ENCODE results near the gene COMT.

The COMT gene

GRCh38 chr22:19982991-19983578 lies 41.5 kb downstream of the COMT start:
- DNase-seq (ENCODE audit: low read depth), result no peak

- no peak for DNase-seq (ENCODE audit: low read depth)
These were observed 42.2 kb downstream of the COMT start for GRCh38 chr22:19983741-19984140.

DNA sequence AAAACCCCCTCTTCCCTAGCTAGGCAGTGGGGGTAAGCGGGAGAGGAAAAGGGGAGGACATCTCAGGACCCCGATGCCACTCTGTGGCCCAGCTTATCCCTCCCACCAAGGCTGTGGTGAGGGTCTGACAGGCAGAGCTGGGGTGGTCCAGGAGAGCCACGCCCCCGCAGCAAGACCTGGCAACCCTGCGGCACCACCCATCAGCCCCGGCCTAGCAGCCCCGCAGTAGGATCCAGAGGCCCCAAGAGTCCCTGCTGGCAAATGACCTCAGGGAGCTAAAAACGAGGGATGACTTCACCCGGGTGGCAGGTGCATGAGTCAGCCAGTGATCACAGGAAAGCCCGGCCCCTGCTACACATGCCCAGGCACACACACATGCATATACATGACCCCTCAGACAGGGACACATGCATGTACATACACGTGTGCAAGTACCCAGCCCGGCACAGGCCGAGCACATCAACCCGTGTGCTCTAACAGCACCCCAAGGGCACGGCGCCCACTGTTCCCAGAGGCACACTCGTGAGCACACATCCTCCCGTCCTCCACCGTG lies 42.7 kb downstream of the COMT start:
- no peak for DNase-seq (ENCODE audit: low read depth)

GRCh38 chr22:19984851-19985811 lies 43.6 kb downstream of the COMT start:
- no peak for DNase-seq (ENCODE audit: low read depth)

- no peak for DNase-seq (ENCODE audit: low read depth)
These were observed 44.4 kb downstream of the COMT start for GRCh38 chr22:19986011-19986409.

DNA sequence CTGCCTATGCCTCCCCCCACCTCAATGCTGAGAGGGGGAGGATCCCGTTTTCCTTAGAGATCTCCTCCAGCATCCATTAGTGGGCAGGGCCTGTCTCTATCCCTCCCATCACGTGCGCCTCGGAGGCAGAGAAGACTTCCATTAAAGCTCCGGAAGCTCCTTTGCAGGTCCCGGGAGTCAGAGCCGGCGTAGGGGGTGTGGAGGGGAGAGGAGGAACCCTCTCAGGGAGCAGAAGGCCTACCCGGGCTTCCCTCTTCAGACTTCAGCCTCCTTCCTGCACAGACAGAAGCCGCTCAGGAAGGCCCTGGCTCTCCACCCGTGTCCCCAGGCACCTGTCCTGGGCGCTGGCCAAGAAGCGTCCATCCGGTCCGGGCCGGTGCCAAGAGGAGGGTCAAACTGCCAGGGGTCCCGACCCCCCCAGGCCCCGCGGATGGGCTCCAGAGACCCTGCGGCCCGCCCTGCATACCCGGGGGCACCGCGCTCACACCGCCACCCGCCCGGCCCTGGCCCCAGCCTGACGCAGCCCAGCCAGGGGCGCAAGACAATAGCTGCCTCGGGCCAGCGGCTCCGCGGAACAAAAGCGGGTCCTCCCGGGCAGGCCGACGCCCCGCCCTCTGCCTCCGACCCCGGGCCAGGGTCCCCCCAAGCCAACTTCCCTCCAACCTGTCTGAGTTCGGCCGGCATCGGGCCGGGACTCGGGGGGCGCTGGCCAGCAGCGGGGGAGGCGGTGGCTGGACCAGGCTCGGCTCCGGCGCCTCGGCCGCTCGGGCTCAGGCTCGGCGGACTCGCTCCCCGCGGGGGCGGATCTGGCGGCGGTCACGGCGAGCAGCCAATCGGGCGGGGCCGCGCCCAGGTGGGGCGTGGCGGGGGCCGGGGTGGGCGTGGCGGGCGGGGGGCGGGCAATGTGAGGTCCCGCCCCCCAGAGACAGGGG lies 45.1 kb downstream of the COMT start:
- DNase-seq (ENCODE audit: low read depth), result peak; percentile 35

DNA sequence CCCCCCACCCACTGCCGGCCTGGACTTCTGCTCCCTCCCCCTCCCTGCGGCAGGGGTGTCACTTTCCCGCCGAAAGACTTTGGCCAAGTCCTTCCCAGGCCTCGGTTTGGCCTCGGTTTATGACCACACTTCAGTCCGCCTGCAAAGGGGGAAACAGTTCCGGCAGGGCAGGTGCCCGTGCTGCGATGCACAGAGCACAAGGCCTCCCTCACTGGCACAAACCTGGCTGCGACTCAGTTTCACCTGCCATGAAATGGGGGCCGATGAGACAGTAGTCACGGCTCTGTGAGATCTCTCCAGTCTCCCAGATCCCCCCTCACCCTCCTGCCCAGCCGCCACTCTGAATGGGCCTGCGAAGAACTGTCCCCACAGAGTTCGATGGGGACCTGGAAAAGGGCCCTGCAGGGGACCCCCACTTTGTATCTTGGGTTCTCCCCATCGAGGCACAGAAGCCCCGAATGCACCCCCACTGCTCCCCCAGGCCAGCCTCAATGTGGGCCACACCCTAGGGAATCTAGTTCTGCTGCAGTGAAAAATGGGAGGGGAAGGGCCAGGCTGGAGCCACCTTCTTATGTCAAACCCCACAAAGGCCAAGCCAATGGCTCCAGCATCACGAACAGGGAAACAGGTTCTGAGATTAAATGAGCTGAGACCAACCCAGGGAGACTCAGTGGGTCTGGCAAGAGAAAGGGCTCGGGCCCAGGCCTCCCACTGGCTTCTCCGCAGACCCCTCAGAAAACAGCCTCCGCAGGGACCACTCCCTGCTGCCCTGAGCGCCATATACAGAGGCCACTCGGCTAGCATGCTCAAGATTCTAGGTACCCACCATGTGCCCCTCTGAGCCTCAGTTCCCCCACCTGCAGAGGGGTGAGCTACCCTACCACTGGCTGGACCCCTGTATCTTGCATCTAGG lies 46.1 kb downstream of the COMT start:
- no peak for DNase-seq (ENCODE audit: low read depth)

- DNase-seq (ENCODE audit: low read depth), result no peak
These were observed 46.8 kb downstream of the COMT start for GRCh38 chr22:19988331-19988808.

DNA sequence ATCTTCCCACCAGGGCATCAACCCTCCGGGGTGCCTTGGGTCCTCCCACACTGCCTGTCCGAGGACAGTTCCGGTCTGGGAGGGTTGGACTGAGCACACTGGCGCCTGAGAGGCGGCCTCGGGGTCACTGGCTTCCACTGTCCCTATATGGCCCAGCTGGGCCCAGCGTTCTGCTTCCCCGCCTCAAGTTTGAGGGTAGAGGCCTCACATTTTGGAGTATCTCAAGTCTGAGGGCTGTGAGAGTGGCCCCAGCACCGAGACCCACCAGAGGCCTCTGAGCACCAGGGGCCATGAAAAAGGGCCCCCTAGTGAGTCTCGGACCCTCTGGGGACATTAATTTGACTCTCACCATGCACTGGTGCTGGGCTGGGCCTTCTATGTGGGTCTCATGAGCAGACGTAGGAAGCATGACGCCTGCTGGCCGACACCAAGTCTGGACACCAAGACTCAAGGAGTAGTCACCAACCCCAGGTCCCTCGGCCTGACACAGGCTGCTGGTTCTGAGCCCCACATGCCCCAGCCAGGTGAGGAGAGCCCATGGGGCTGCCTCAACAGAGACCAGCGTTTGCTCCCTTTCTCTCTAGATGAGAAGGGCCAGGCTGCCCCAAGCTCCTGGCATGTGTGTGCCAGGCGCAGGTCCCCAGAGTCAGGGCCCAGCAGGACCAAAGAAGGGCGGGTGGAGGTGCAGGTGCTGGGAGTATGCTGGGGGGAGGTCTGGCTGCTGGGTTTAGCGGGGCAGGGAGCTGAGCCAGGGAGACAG lies 47.6 kb downstream of the COMT start:
- no peak for DNase-seq (ENCODE audit: low read depth)

GRCh38 chr22:19989725-19990067 lies 48.1 kb downstream of the COMT start:
- no peak for DNase-seq (ENCODE audit: low read depth)

- DNase-seq (ENCODE audit: low read depth), result no peak
These were observed 48.6 kb downstream of the COMT start for GRCh38 chr22:19990188-19990587.

DNA sequence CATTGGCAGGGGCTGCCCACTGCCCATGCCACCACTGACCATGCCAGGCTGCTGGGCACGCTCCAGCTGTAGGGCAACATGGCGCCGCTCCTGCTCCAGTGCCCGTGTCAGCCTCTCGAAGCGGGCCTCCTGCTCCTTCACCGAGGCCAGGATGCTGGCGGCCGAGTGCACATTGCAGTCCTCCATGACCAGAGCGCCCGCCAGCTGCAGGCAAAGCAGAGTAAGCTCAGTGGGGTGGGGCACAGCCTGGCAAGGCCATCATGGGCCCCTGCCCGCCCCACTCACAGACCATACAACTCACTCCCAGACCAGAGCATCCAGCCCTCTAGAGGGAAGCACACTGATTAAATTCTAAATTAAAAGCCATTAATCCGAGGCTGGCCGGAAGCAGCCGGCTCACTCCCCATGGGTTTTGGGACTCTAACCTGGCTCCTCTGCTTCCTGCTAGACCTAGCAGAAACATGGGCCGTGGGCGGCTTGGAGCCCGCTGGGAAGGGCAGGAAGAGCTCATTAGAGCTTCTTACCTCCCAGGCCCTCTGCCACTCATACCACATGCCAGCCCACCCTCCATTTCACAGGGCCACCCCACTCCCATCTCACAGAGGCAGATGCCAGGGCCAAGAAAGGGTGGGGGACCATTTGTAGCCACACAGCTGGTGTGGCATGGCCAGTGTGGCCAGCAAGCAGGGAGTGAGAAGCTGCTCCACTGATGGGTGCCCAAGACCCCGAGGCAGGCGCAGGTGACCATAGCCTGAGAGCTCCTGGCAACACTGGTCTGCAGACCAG lies 49.2 kb downstream of the COMT start:
- DNase-seq (ENCODE audit: low read depth), result no peak

GRCh38 chr22:19991395-19991644 lies 49.7 kb downstream of the COMT start:
- DNase-seq (ENCODE audit: low read depth), result no peak

- no peak for DNase-seq (ENCODE audit: low read depth)
These were observed 50.3 kb downstream of the COMT start for GRCh38 chr22:19991645-19992451.

GRCh38 chr22:19992481-19992911 lies 50.9 kb downstream of the COMT start:
- DNase-seq (ENCODE audit: low read depth), result no peak

GRCh38 chr22:19992921-19993355 lies 51.4 kb downstream of the COMT start:
- DNase-seq (ENCODE audit: low read depth), result no peak

DNA sequence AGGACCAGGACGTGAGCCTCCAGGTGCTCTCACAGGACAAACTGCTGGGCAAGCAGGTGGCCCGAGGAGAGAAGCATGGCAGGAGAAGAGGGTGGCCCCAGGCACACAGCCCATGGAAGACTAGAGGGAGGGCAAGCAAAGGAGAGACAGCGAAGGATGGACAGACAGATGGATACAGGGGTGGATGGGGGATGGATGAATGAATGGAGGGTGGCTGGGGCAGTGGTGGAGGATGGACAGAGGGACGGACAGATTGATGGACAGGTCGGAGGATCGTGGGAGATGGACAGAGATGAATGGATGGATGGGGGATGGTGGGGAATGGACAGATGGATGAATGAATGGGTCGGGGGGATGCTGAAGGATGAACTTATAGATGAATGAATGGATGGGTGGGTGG lies 52.4 kb downstream of the COMT start:
- no peak for DNase-seq (ENCODE audit: low read depth)

GRCh38 chr22:19994851-19995610 lies 53.5 kb downstream of the COMT start:
- DNase-seq (ENCODE audit: low read depth), result no peak

All from activated T-cell treated with anti-CD3 and anti-CD28 coated beads for 24 hours (primary cell).